NCI-H524 (cell line): Measurements from ENCODE around the gene PPP1R12C.

Source experiments
- DNase-seq, 2 experiments: peaks; one replicate each; lab custom pipeline; 2025; lab: John Stamatoyannopoulos, UW

Gene PPP1R12C

DNA sequence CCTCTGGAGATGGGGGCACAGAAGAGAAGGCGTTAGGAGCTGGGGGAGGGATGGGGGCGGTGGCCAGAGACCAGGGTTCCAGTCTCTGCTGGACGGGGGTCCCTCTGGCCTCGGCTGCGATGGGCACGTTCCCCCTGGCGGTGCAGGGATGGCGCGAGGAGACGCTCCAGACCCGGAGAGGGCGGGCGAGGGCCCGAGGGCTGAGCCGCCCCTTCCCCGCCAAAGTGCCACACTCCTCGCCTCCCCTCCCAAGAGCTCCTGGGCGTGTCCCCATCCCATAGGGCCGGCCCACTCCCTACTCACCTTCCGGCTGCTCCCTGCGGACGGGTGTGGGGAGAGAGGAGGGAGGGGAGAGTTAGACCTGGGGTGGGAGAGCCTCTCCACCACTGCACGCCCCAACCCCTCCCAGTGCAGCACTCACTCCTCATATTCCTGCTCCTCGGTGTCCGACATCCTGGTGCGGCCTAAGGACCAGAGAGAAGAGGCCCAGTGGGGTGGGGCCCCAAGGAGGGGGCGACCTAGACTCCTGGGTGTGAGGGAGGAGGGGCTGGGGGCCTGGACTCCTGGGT is 29.4 kb upstream of the PPP1R12C start:
- peak in 1 of 2 experiments; percentile 34 for DNase-seq

GRCh38 chr19:55146078-55146704 is 28.8 kb upstream of the PPP1R12C start:
- DNase-seq, result peak in 1 of 2 experiments; percentile 31

DNA sequence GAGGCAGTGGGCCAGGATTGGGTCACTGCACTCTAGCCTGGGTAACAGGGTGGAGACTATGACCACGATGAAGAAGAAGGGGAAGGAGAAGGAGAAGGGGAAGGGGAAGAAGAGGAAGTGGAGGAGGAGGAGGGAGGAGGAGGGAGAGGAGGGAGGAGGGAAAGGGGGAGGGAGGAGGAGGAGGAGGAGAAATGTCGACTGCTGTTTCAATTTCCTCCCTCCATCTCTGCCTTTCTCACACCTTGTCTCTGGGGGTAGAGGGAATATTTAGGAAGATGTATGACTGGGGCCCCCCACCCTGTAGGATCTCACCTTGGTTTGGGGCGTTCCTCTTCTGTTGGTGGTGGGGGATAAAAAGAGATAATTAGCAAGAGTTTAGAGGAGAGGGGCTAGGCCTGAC is 27.8 kb upstream of the PPP1R12C start:
- DNase-seq, result no peak

- no peak for DNase-seq
Measured at GRCh38 chr19:55141696-55142095, 24.3 kb upstream of the PPP1R12C start.

DNA sequence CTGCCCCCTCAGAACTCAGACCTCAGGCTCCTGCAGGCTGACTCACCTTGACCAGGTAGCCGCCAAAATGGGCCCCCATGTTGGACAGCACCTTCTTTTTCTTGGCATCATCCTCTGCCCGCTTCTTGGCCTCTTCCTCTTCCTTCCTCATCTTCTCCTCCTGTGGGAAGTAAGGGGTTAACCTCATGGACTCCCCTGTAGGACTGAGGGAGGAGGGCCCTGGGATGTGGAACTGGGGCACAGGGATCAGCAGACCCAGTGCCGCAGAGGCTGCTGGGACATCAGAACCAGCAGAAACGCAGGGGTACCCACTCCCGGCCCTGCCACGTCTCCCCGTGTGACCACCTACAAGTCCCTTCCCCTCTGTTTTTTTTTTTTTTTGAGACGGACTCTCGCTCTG is 20.5 kb upstream of the PPP1R12C start:
- no peak for DNase-seq

GRCh38 chr19:55136399-55137102 is 19.1 kb upstream of the PPP1R12C start:
- DNase-seq, result no peak

- DNase-seq, result no peak
Measured at GRCh38 chr19:55134736-55135135, 17.3 kb upstream of the PPP1R12C start.

DNA sequence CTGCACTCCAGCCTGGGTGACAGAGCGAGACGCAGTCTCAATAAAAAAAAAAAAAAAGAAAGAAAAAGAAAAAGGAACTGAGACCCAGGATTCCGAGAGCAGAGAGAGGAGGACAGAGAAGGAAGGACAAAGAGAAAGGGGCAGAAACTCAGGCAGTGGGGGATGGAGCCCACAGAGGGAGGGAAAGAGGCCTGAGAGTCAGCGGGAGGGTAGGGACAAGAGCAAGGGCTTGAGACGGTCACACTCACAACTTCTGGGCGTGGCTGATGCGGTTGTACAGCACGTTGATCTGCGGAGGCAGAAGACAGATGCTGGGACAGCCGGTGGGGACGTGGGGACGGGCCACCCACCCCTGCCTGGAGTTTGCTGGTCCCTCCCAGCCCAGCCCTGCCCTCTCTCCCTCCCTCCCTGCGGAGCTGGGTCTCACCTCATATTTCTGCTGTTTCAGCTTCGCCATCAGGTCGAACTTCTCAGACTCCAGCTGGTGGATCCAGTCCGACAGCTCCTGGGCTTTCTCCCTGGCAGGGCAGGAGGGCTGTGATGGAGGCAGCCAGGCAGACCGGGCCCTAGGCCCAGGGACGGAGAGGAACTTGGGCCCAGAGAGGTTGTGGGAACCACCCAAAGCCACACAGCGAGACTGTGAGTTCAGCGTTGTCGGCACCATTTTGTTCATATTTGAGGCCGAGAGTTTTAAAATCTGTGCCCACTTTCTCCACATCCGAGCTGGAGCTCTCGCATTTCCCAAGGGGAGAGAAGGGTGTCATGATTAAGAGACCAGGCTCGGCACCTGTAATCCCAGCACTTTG is 16.4 kb upstream of the PPP1R12C start:
- peak; percentile 31 to 86 for DNase-seq

- DNase-seq, result peak in 1 of 2 experiments; percentile 32
Measured at GRCh38 chr19:55132453-55133129, 15.2 kb upstream of the PPP1R12C start.

DNA sequence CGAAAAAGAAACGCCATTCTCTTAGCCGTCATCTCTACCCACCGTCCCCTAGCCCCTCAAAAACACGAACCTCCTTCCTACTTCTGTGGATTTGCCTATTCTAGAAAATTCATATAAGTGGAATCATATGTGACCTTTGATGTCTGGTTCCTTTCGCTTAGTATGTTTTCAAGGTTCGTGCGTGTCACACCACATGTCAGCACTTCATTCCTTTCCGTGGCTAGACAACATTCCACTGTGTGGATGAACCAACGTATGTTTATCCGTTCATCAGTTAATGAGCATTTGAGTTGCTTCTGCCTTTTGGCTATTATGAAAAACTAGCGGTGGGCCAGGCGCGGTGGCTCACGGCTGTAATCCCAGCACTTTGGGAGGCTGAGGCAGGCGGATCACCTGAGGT is 14.0 kb upstream of the PPP1R12C start:
- no peak for DNase-seq

DNA sequence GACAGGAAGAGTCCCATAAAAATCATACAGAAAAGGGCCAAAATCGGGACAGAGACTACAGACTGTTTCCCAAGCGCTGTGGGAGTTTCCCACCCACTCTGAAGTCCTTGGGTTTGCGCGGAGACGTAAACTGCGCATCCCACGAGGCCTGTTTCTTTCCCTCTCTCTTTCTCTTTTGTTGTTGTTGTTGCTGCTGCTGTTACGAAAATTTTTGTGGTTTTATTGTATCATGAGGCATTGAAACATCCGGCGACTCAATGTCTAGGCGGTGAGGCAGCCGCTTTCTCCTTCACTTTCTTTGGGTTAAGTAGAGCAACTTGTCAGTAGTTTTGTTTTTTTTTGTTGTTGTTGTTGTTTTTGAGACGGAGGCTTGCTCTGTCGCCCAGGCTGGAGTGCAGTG is 1.6 kb upstream of the PPP1R12C start:
- DNase-seq, result no peak

DNA sequence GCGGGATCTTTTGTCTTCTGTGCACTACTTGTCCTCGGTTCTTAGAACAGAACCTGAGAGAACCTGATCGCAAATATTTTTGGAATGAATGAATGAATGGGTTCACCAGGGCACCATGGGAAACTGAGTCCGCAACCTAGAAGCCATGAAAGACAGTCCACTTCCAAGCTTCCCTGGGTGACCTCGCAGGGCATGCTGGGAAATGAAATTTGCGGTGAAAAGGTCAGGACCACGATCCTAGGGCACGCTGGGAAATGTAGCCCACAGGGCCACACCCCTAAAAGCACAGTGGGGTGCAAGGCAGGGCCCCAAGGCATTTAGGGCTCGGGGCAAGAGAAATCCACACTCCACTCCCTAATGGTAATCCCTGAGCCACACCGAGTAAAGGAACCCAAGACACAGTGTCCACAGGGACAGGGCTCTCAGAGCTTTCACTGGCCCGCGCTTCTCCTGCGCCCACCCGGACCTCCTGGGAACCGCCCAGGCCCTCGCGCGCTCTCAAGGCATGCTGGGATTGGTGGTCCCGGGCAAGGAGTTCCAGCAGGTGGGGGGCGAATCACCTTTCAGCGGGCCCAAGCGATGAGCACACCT is 1.1 kb upstream of the PPP1R12C start:
- no peak for DNase-seq

DNA sequence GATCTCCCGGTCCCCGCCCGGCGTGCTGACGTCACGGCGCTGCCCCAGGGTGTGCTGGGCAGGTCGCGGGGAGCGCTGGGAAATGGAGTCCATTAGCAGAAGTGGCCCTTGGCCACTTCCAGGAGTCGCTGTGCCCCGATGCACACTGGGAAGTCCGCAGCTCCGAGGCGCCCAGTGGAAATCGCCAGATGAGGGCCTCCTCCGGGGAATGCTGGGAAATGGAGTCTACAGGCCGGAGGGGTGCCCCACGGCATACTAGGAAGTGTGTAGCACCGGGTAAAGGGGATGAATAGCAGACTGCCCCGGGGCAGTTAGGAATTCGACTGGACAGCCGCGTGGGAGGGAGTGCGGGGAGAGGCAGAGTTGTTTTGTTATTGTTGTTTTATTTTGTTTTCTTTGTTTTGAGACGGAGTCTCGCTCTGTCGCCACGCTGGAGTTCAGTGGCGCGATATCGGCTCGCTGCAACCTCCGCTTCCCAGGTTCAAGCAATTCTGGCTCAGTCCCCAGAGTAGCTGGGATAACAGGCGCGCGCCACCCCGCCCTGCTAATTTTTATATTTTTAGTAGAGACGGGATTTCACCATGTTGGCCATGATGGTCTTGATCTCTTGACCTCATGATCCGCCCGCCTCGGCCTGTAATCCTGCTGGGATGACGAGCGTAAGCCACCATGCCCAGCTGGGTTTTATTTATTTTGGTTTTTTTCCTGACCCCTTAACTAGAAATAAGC is 390 bp upstream of the PPP1R12C start:
- peak; percentile 98 to 99 for DNase-seq

DNA sequence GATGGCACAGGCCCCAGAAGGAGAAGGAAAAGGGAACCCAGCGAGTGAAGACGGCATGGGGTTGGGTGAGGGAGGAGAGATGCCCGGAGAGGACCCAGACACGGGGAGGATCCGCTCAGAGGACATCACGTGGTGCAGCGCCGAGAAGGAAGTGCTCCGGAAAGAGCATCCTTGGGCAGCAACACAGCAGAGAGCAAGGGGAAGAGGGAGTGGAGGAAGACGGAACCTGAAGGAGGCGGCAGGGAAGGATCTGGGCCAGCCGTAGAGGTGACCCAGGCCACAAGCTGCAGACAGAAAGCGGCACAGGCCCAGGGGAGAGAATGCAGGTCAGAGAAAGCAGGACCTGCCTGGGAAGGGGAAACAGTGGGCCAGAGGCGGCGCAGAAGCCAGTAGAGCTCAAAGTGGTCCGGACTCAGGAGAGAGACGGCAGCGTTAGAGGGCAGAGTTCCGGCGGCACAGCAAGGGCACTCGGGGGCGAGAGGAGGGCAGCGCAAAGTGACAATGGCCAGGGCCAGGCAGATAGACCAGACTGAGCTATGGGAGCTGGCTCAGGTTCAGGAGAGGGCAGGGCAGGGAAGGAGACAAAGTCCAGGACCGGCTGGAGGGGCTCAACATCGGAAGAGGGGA is 1.1 kb downstream of the PPP1R12C start:
- DNase-seq, result peak in 1 of 2 experiments; percentile 25

DNA sequence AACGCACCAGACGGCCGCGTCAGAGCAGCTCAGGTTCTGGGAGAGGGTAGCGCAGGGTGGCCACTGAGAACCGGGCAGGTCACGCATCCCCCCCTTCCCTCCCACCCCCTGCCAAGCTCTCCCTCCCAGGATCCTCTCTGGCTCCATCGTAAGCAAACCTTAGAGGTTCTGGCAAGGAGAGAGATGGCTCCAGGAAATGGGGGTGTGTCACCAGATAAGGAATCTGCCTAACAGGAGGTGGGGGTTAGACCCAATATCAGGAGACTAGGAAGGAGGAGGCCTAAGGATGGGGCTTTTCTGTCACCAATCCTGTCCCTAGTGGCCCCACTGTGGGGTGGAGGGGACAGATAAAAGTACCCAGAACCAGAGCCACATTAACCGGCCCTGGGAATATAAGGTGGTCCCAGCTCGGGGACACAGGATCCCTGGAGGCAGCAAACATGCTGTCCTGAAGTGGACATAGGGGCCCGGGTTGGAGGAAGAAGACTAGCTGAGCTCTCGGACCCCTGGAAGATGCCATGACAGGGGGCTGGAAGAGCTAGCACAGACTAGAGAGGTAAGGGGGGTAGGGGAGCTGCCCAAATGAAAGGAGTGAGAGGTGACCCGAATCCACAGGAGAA is 1.9 kb downstream of the PPP1R12C start:
- DNase-seq, result no peak

DNA sequence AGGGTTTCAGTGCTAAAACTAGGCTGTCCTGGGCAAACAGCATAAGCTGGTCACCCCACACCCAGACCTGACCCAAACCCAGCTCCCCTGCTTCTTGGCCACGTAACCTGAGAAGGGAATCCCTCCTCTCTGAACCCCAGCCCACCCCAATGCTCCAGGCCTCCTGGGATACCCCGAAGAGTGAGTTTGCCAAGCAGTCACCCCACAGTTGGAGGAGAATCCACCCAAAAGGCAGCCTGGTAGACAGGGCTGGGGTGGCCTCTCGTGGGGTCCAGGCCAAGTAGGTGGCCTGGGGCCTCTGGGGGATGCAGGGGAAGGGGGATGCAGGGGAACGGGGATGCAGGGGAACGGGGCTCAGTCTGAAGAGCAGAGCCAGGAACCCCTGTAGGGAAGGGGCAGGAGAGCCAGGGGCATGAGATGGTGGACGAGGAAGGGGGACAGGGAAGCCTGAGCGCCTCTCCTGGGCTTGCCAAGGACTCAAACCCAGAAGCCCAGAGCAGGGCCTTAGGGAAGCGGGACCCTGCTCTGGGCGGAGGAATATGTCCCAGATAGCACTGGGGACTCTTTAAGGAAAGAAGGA is 2.8 kb downstream of the PPP1R12C start:
- no peak for DNase-seq

DNA sequence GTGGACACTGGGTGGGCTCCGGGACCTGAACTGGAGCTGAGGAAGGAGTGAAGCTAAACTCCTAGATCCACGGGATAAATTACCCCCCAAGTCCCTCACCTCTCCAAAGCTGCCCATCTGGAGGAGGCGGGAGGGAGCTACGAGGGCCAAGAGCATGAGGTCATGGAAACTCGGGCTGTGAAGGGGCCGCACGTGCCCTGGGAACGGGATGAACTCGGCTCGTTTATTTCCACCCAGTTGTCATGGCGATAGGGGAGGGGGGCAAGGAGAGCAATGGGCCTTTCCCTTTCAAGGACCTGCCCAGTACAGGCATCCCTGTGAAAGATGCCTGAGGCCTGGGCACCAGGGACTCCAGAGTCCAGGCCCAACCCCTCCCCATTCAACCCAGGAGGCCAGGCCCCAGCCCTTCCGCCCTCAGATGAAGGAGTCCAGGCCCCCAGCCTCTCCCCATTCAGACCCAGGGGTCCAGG is 3.8 kb downstream of the PPP1R12C start:
- peak in 1 of 2 experiments; percentile 50 for DNase-seq

- no peak for DNase-seq
Measured at GRCh38 chr19:55112777-55113569, 4.5 kb downstream of the PPP1R12C start.
